Stimulated activated naive CD8-positive, alpha-beta T cell treated with anti-CD3 and anti-CD28 coated beads, Interleukin-15, Interleukin-2, amounts not matched to agents 100 ng/mL and 50 ng/mL, for 24 hours (primary cell): ENCODE data around the gene RUVBL2.
A peak's percentile ranks its signal among the peaks of the same experiment; 100 is the strongest.

ENCODE experiments used
- H3K27ac Mint-ChIP-seq: one replicate; pipeline ENCODE4 v1.8.0; 2021; ENCODE audit warnings: mild to moderate bottlenecking, mixed read lengths
- H3K27me3 Mint-ChIP-seq: one replicate; pipeline ENCODE4 v1.8.0; 2021; ENCODE audit warnings: mixed read lengths
- H3K36me3 Mint-ChIP-seq: one replicate; pipeline ENCODE4 v1.8.0; 2021; ENCODE audit warnings: low read depth, mixed read lengths
- H3K4me1 Mint-ChIP-seq: one replicate; pipeline ENCODE4 v1.8.0; 2021; ENCODE audit warnings: low read depth, mixed read lengths
- H3K4me3 Mint-ChIP-seq: one replicate; pipeline ENCODE4 v1.8.0; 2021; ENCODE audit warnings: mild to moderate bottlenecking, mixed read lengths
- H3K9me3 Mint-ChIP-seq: one replicate; pipeline ENCODE4 v1.8.0; 2021; ENCODE audit warnings: mixed read lengths

The RUVBL2 gene

DNA sequence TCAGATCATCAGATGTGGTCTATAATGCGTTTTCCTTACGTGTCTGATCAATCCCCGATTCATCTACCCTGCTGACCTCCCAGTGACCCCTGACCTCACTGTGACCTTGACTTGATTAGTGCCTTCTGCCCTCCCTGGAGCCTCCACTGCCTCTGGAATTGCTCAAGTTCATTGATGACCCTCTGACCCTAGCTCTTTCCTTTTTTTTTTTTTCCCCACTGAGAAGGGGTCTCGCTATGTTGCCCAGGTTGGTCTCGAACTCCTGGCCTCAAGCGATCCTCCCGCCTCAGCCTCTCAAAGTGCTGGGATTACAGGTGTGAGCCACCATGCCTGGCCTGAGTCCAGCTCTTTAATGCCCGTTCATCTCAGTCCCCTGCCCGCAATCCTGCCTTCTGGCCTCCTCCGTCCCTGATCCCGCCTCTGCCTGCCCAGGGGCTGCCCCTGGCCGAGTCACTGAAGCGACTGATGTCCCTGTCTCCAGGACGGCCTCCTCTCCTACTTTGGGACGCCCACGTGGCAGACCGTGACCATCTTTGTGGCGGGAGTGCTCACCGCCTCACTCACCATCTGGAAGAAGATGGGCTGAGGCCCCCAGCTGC, 32.5 kb upstream of the RUVBL2 start:
- Mint-ChIP-seq H3K4me3 (peak overlapping the region; percentile 7), H3K27ac (peak overlapping the region; percentile 95), H3K4me1 (peaks cover 65% of the 10 kb centered on the region), H3K36me3 (peaks cover 41% of the 10 kb centered on the region), H3K9me3 (no peaks in the 10 kb centered on the region), H3K27me3 (no peaks in the 10 kb centered on the region)

DNA sequence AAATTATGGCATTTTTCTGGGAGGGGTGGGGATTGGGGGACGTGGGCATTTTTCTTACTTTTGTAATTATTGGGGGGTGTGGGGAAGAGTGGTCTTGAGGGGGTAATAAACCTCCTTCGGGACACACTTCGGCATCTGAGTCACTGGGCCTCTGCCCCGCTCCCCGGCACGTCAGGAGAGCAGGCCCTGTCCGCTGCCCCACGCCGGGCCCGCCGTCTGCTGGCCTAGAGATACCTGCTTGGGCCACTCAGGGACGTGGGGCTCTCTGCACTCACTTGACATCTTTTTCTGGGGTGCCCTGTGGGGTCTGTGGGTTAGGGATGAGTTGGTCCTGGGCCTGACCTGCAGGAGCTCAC, 32.0 kb upstream of the RUVBL2 start:
- Mint-ChIP-seq H3K27me3 (no peaks in the 10 kb centered on the region), H3K36me3 (peaks cover 42% of the 10 kb centered on the region), H3K4me3 (peak overlapping the region; percentile 98), H3K27ac (peak overlapping the region; percentile 95), H3K9me3 (no peaks in the 10 kb centered on the region), H3K4me1 (peaks cover 66% of the 10 kb centered on the region)

GRCh38 chr19:48962029-48962848, 31.4 kb upstream of the RUVBL2 start:
- Mint-ChIP-seq H3K4me3 (peak overlapping the region; percentile 98), H3K27me3 (no peaks in the 10 kb centered on the region), H3K9me3 (no peaks in the 10 kb centered on the region), H3K36me3 (peaks cover 44% of the 10 kb centered on the region), H3K4me1 (peaks cover 72% of the 10 kb centered on the region), H3K27ac (peak overlapping the region; percentile 95)

GRCh38 chr19:48962849-48963165, 30.9 kb upstream of the RUVBL2 start:
- Mint-ChIP-seq H3K36me3 (peaks cover 43% of the 10 kb centered on the region), H3K9me3 (no peaks in the 10 kb centered on the region), H3K4me3 (peak overlapping the region; percentile 98), H3K4me1 (peaks cover 70% of the 10 kb centered on the region), H3K27ac (peak overlapping the region; percentile 95), H3K27me3 (no peaks in the 10 kb centered on the region)

- peaks cover 66% of the 10 kb centered on the region for H3K4me1 Mint-ChIP-seq
- H3K9me3 Mint-ChIP-seq: no peaks in the 10 kb centered on the region
- H3K27ac Mint-ChIP-seq: peak overlapping the region; percentile 95
- no peaks in the 10 kb centered on the region for H3K27me3 Mint-ChIP-seq
- H3K4me3 Mint-ChIP-seq: peak overlapping the region; percentile 98
- peaks cover 44% of the 10 kb centered on the region for H3K36me3 Mint-ChIP-seq
Measured at GRCh38 chr19:48963371-48964204, 30.1 kb upstream of the RUVBL2 start.

GRCh38 chr19:48964205-48965039, 29.3 kb upstream of the RUVBL2 start:
- Mint-ChIP-seq H3K9me3 (no peaks in the 10 kb centered on the region), H3K27ac (peak overlapping the region; percentile 95), H3K36me3 (peaks cover 41% of the 10 kb centered on the region), H3K27me3 (no peaks in the 10 kb centered on the region), H3K4me1 (peaks cover 63% of the 10 kb centered on the region), H3K4me3 (peak overlapping the region; percentile 98)

DNA sequence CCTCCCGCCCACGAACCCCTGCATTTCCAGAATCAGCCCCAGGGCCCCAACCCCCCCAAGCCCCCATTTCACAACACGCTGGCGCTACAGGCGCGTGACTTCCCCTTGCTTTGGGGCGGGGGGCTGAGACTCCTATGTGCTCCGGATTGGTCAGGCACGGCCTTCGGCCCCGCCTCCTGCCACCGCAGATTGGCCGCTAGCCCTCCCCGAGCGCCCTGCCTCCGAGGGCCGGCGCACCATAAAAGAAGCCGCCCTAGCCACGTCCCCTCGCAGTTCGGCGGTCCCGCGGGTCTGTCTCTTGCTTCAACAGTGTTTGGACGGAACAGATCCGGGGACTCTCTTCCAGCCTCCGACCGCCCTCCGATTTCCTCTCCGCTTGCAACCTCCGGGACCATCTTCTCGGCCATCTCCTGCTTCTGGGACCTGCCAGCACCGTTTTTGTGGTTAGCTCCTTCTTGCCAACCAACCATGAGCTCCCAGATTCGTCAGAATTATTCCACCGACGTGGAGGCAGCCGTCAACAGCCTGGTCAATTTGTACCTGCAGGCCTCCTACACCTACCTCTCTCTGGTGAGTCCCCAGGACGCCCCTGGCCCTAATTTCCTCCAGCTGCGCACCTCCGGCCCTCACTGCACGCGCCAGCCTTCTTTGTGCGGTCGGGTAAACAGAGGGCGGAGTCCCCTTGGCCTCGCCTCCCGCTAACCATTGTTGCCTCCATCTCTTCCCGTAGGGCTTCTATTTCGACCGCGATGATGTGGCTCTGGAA, 28.5 kb upstream of the RUVBL2 start, which contains the start of gene FTL:
Gene FTL (plus strand): TSS at position 270 of the 766 bp plus-strand sequence. CDS start 199 bp downstream, at position 469.
- no peaks in the 10 kb centered on the region for H3K9me3 Mint-ChIP-seq
- peak within 1 kb of the TSS; percentile 98 for H3K4me3 Mint-ChIP-seq
- H3K36me3 Mint-ChIP-seq: peaks cover 41% of the 10 kb centered on the region
- H3K27ac Mint-ChIP-seq: peak within 1 kb of the TSS; percentile 95
- no peaks in the 10 kb centered on the region for H3K27me3 Mint-ChIP-seq
- H3K4me1 Mint-ChIP-seq: peaks cover 63% of the 10 kb centered on the region

GRCh38 chr19:48965806-48966540, 27.7 kb upstream of the RUVBL2 start:
- H3K4me1 Mint-ChIP-seq: peaks cover 67% of the 10 kb centered on the region
- H3K27ac Mint-ChIP-seq: peak overlapping the region; percentile 95
- H3K36me3 Mint-ChIP-seq: peaks cover 42% of the 10 kb centered on the region
- no peaks in the 10 kb centered on the region for H3K9me3 Mint-ChIP-seq
- peak overlapping the region; percentile 98 for H3K4me3 Mint-ChIP-seq
- no peaks in the 10 kb centered on the region for H3K27me3 Mint-ChIP-seq

DNA sequence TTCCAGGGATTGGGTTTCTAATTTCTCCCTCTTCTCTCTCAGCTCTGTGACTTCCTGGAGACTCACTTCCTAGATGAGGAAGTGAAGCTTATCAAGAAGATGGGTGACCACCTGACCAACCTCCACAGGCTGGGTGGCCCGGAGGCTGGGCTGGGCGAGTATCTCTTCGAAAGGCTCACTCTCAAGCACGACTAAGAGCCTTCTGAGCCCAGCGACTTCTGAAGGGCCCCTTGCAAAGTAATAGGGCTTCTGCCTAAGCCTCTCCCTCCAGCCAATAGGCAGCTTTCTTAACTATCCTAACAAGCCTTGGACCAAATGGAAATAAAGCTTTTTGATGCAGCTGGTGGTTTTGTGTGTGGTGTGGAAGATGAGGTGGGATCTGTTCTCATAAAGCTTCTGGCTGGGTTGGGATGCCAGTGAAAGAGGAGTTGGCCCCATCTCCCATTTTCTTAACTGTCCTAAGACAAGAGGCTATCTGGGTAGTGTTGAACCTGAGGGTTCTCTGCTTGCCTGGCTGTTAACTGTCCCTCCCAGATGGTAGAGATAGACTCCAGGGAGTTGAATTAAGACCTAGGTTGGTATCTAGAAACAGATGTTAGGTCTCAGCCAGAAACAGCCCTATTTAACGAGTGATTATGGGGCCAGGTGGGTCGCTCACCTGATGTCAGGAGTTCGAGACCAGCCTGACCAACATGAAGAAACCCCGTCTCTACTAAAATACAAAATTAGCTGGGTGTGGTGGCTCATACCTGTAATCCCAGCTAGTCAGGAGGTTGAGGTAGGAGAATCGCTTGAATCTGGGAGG, 26.9 kb upstream of the RUVBL2 start:
- no peaks in the 10 kb centered on the region for H3K9me3 Mint-ChIP-seq
- peaks cover 62% of the 10 kb centered on the region for H3K4me1 Mint-ChIP-seq
- peaks cover 39% of the 10 kb centered on the region for H3K36me3 Mint-ChIP-seq
- H3K27me3 Mint-ChIP-seq: no peaks in the 10 kb centered on the region
- H3K27ac Mint-ChIP-seq: peak overlapping the region; percentile 95
- peak overlapping the region; percentile 98 for H3K4me3 Mint-ChIP-seq

GRCh38 chr19:48967346-48968178, 26.1 kb upstream of the RUVBL2 start:
- peaks cover 39% of the 10 kb centered on the region for H3K36me3 Mint-ChIP-seq
- no peaks in the 10 kb centered on the region for H3K9me3 Mint-ChIP-seq
- H3K27ac Mint-ChIP-seq: peak overlapping the region; percentile 95
- no peaks in the 10 kb centered on the region for H3K27me3 Mint-ChIP-seq
- H3K4me3 Mint-ChIP-seq: peak overlapping the region; percentile 98
- H3K4me1 Mint-ChIP-seq: peaks cover 54% of the 10 kb centered on the region

- Mint-ChIP-seq H3K36me3 (peaks cover 43% of the 10 kb centered on the region), H3K27ac (peak overlapping the region; percentile 34), H3K4me3 (no peak overlapping the region), H3K4me1 (peaks cover 47% of the 10 kb centered on the region), H3K27me3 (no peaks in the 10 kb centered on the region), H3K9me3 (no peaks in the 10 kb centered on the region)
Measured at GRCh38 chr19:48968179-48968661, 25.5 kb upstream of the RUVBL2 start.

DNA sequence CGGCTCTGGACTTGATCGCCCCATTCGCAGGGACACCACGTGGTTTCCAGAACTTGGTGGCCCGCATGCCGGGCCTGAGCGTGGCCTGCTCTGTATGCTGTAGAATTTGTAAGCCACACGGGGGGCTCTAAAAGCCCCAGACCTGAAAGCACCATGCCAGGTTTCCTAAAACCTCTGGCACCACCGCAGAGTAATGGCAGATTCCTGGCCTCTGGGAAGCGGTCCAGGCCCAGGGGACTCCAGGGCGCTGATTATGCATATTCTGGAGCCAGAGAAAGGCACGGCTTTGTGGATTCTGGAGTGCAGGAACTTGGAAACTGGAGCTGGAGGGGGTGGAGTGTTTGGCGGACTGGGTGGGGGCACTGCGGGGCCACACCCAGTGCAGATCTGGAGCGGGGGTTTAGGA, 24.9 kb upstream of the RUVBL2 start:
- H3K4me1 Mint-ChIP-seq: peaks cover 42% of the 10 kb centered on the region
- no peak overlapping the region for H3K4me3 Mint-ChIP-seq
- H3K27me3 Mint-ChIP-seq: no peaks in the 10 kb centered on the region
- H3K9me3 Mint-ChIP-seq: no peaks in the 10 kb centered on the region
- H3K36me3 Mint-ChIP-seq: peaks cover 43% of the 10 kb centered on the region
- H3K27ac Mint-ChIP-seq: no peak overlapping the region
